Aorta (tissue), 5 donors: ENCODE data around the gene RNU1-2. TPM values are rescaled to one million over a fixed set of nuclear protein-coding genes. Genes with fewer than 3 reads are reported as not detected.
A peak's percentile ranks its signal among the peaks of the same experiment; 100 is the strongest.
"Not testable (repeated sequence)": the region's sequence is repeated elsewhere in the genome, so short reads cannot be mapped to it uniquely, and the experiment has no call there.

ENCODE experiments used
- ATAC-seq: fragments of 200-7000 bp; cut with Tn5 transposase; one replicate; pipeline ENCODE4 v1.9.1; 2022; ENCODE audit warnings: moderate library complexity; ENCODE audit not compliant: low FRiP score
- DNase-seq, 2 donors: peaks; one replicate each; pipeline ENCODE4 v3.0.0-alpha.2; 2020
- H3K27ac ChIP-seq, 2 donors: one replicate each; pipeline ENCODE4 v1.5.1; 2013; ENCODE audit warnings: low read length in 2 of 2, mild to moderate bottlenecking in 2 of 2, moderate library complexity in 2 of 2, control low read depth in 1 of 2, inconsistent platforms in 1 of 2, low read depth in 1 of 2
- H3K27me3 ChIP-seq, 2 donors: one replicate each; pipeline ENCODE4 v1.6.1; 2013; ENCODE audit warnings: control low read depth in 1 of 2, low read length in 1 of 2, mild to moderate bottlenecking in 1 of 2, moderate library complexity in 1 of 2; ENCODE audit not compliant: insufficient read depth in 2 of 2, control insufficient read depth in 1 of 2
- H3K36me3 ChIP-seq, 2 donors: one replicate each; pipeline ENCODE4 v1.6.1; 2013; ENCODE audit warnings: control low read depth in 1 of 2, low read length in 1 of 2, mild to moderate bottlenecking in 1 of 2; ENCODE audit not compliant: insufficient read depth in 2 of 2, control insufficient read depth in 1 of 2
- H3K4me1 ChIP-seq, 2 donors: one replicate each; pipeline ENCODE4 v1.6.1; 2013; ENCODE audit warnings: low read length in 2 of 2, control low read depth in 1 of 2, mild to moderate bottlenecking in 1 of 2, moderate library complexity in 1 of 2; ENCODE audit not compliant: insufficient read depth in 2 of 2, control insufficient read depth in 1 of 2
- H3K4me3 ChIP-seq, 2 donors: one replicate each; pipeline ENCODE4 v1.5.1; 2013; ENCODE audit warnings: low read length in 2 of 2, control low read depth in 1 of 2, mild to moderate bottlenecking in 1 of 2
- H3K9me3 ChIP-seq: one replicate; pipeline ENCODE4 v1.6.1; 2013; ENCODE audit warnings: mild to moderate bottlenecking, low read length; ENCODE audit not compliant: control insufficient read depth
- WGBS, 2 donors: extraction: QIAGEN DNeasy Blood & Tissue Kit; methylation state at CpG; one replicate each; pipeline ENCODE4 v1.1.7; 2013; 5-methylcytosine and 5-hydroxymethylcytosine counted together
- intact Hi-C, 2 donors: fragments of 100-400 bp; cut with DNase I; formaldehyde crosslinking; loops; one replicate each; pipeline versions ENCODE4 v1.14.2 to v1.15.0; 2022
- polyA plus RNA-seq, 2 donors: library from polyadenylated mRNA; stranded (reverse); fragments of 200-250 nt; gene quantifications; one replicate each; pipeline ENCODE4 v1.2.3, GENCODE V29; 2013
- total RNA-seq, 2 donors: library from RNA; stranded (reverse); fragmentation: NEBNext Ultra II Directional; extraction: Animal tissue kit (Norgen Biotek cat#: 25700); gene quantifications; one replicate each; pipeline ENCODE4 v1.2.1, GENCODE V29; 2021
- donor health status: healthy with polysubstance abuse.
- donor health status: Bipolar disorder and iron deficiency.
- donor health status: DM: no; HTN: no; CAD: no.
- donor health status: DM: no; HTN: no; CAD: no.
- donor health status: DM: yes; HTN: yes; CAD: no.

Gene RNU1-2
- total and polyA plus RNA-seq, 4 donors = 7,231 to 8,154 TPM; not detected in 2

GRCh38 chr1:16895233-16895597 is 565 bp upstream of the RNU1-2 start:
- ATAC-seq, intact Hi-C loops: not testable (repeated sequence)
- WGBS, 2 donors = 0 to 1% methylated on average over 5 of the region's 6 CpGs

GRCh38 chr1:16896316-16897055 is 706 bp downstream of the RNU1-2 start:
- H3K4me1 ChIP-seq, DNase-seq, H3K27me3 ChIP-seq, H3K9me3 ChIP-seq, H3K4me3 ChIP-seq, H3K36me3 ChIP-seq, intact Hi-C loops, ATAC-seq: not testable (repeated sequence)
- WGBS, 2 donors = 23 to 24% methylated on average over 22 to 23 of the region's 24 CpGs
- peak overlapping the region in 1 of 2 donors; percentile 79 for H3K27ac ChIP-seq

More at GRCh38 chr1:16895233-16895597, 565 bp upstream of the RNU1-2 start:
- not testable (repeated sequence) for H3K27me3 ChIP-seq, DNase-seq, H3K4me1 ChIP-seq, H3K36me3 ChIP-seq, H3K27ac ChIP-seq, H3K9me3 ChIP-seq, H3K4me3 ChIP-seq

GRCh38 chr1:16897653-16898052 is 1.9 kb downstream of the RNU1-2 start:
- WGBS, 2 donors = 76 to 90% methylated on average over 1 of the region's 1 CpG
- H3K27me3 ChIP-seq, H3K4me1 ChIP-seq, H3K36me3 ChIP-seq, DNase-seq, H3K9me3 ChIP-seq, intact Hi-C loops, H3K4me3 ChIP-seq, ATAC-seq, H3K27ac ChIP-seq: not testable (repeated sequence)

- H3K9me3 ChIP-seq, DNase-seq, H3K27me3 ChIP-seq, H3K4me3 ChIP-seq, intact Hi-C loops, H3K4me1 ChIP-seq, H3K27ac ChIP-seq, H3K36me3 ChIP-seq, ATAC-seq: not testable (repeated sequence)
These were observed 2.5 kb downstream of the RNU1-2 start for GRCh38 chr1:16898298-16898697.

- intact Hi-C loops, H3K9me3 ChIP-seq, DNase-seq: not testable (repeated sequence)
These were observed 3.2 kb downstream of the RNU1-2 start for GRCh38 chr1:16899020-16899419.

GRCh38 chr1:16900751-16901150 is 5.0 kb downstream of the RNU1-2 start:
- H3K27me3 ChIP-seq = peaks cover 0 to 2% of the 10 kb centered on the region in 2 donors
- no peaks in the 10 kb centered on the region for H3K9me3 ChIP-seq
- DNase-seq (no peak), ATAC-seq (no peak)
- WGBS, 2 donors = 79 to 93% methylated on average over 2 of the region's 2 CpGs
- no peak overlapping the region for H3K4me3 ChIP-seq
- no peak overlapping the region for H3K27ac ChIP-seq
- no peaks in the 10 kb centered on the region for H3K4me1 ChIP-seq
- intact Hi-C loops = no loop called here
- H3K36me3 ChIP-seq = no peaks in the 10 kb centered on the region

More at GRCh38 chr1:16899020-16899419, 3.2 kb downstream of the RNU1-2 start:
- not testable (repeated sequence) for H3K36me3 ChIP-seq, H3K27ac ChIP-seq, H3K4me3 ChIP-seq, ATAC-seq, H3K27me3 ChIP-seq, H3K4me1 ChIP-seq
- 74 to 78% methylated on average over 2 of the region's 2 CpGs for WGBS, 2 donors

- H3K4me3 ChIP-seq, H3K27ac ChIP-seq, DNase-seq, H3K9me3 ChIP-seq, ATAC-seq, H3K4me1 ChIP-seq, intact Hi-C loops, H3K36me3 ChIP-seq, H3K27me3 ChIP-seq: not testable (repeated sequence)
- WGBS, 2 donors = 63 to 81% methylated on average over 2 of the region's 2 CpGs
These were observed 5.6 kb downstream of the RNU1-2 start for GRCh38 chr1:16901371-16901770.

GRCh38 chr1:16903054-16903453 is 7.3 kb downstream of the RNU1-2 start:
- intact Hi-C loops = no loop called here
- Histone ChIP-seq H3K27me3 (no peaks in the 10 kb centered on the region), H3K9me3 (no peaks in the 10 kb centered on the region), H3K36me3 (no peaks in the 10 kb centered on the region), H3K4me3 (no peak overlapping the region), H3K4me1 (no peaks in the 10 kb centered on the region), H3K27ac (peak overlapping the region in 1 of 2 donors; percentile 54)
- 26 to 29% methylated on average over 2 of the region's 2 CpGs for WGBS, 2 donors
- ATAC-seq (no peak), DNase-seq (no peak)

GRCh38 chr1:16903458-16903796 is 7.6 kb downstream of the RNU1-2 start:
- Histone ChIP-seq H3K27ac (peak overlapping the region in 1 of 2 donors; percentile 97), H3K4me1 (no peaks in the 10 kb centered on the region), H3K9me3 (no peaks in the 10 kb centered on the region), H3K27me3 (no peaks in the 10 kb centered on the region), H3K36me3 (no peaks in the 10 kb centered on the region), H3K4me3 (peak overlapping the region; percentile 47 to 54)
- ATAC-seq (no peak), DNase-seq (no peak)
- intact Hi-C loops = no loop called here
